Measurements from ENCODE around the gene DRAM1.

The DRAM1 gene

GRCh38 chr12:101957252-101957959, 80.0 kb downstream of the DRAM1 start:
- no peaks in the 10 kb centered on the region for H3K4me1 ChIP-seq (ENCODE audit: low read length)
- H3K4me3 ChIP-seq (ENCODE audit: low read length): no peak overlapping the region
- no peak overlapping the region for H2AFZ ChIP-seq (ENCODE audit: low read depth, low read length)
- peaks cover 4% of the 10 kb centered on the region; the same call in 1 of the 2 replicates for H4K20me1 ChIP-seq (ENCODE audit: insufficient read depth, low read length)
- no peak overlapping the region for H3K9ac ChIP-seq (ENCODE audit: low read length)
- no peak overlapping the region for H3K27ac ChIP-seq (ENCODE audit: low read length)
- H3K79me2 ChIP-seq (ENCODE audit: low read length): peaks cover 37% of the 10 kb centered on the region
- no peaks in the 10 kb centered on the region for H3K27me3 ChIP-seq (ENCODE audit: low read depth, low read length)
- 0 out of 2 replicates have a peak, but pooled peaks cover 4% of the 10 kb centered on the region for H3K9me3 ChIP-seq (ENCODE audit: insufficient read depth, low read length)
- H3K36me3 ChIP-seq (replicated peaks; ENCODE audit: low read depth, low read length): peaks cover 80% of the 10 kb centered on the region
- TF ChIP-seq EZH2phosphoT487 (IDR thresholded peaks at IDR 0.05; ENCODE audit: low read depth) (no peak), CTCF (IDR thresholded peaks at IDR 0.05; ENCODE audit: low read depth, low read length) (no peak)
- H3K4me2 ChIP-seq (ENCODE audit: low read length): no peak overlapping the region

- Histone ChIP-seq H3K36me3 (replicated peaks; ENCODE audit: low read depth, low read length) (peaks cover 77% of the 10 kb centered on the region), H3K4me2 (ENCODE audit: low read length) (no peak overlapping the region), H3K4me1 (ENCODE audit: low read length) (no peaks in the 10 kb centered on the region), H4K20me1 (ENCODE audit: insufficient read depth, low read length) (peaks cover 21% of the 10 kb centered on the region), H3K79me2 (ENCODE audit: low read length) (peaks cover 37% of the 10 kb centered on the region), H3K9me3 (ENCODE audit: insufficient read depth, low read length) (0 out of 2 replicates have a peak, but pooled peaks cover 4% of the 10 kb centered on the region), H3K27ac (ENCODE audit: low read length) (no peak overlapping the region), H2AFZ (ENCODE audit: low read depth, low read length) (no peak overlapping the region), H3K9ac (ENCODE audit: low read length) (no peak overlapping the region), H3K4me3 (ENCODE audit: low read length) (no peak overlapping the region), H3K27me3 (ENCODE audit: low read depth, low read length) (no peaks in the 10 kb centered on the region)
- TF ChIP-seq CTCF (IDR thresholded peaks at IDR 0.05; ENCODE audit: low read depth, low read length) (no peak), EZH2phosphoT487 (IDR thresholded peaks at IDR 0.05; ENCODE audit: low read depth) (no peak)
These were observed 82.2 kb downstream of the DRAM1 start for GRCh38 chr12:101959607-101960006.

- Histone ChIP-seq H3K36me3 (replicated peaks; ENCODE audit: low read depth, low read length) (peaks cover 57% of the 10 kb centered on the region), H3K9ac (ENCODE audit: low read length) (no peak overlapping the region), H2AFZ (ENCODE audit: low read depth, low read length) (no peak overlapping the region), H4K20me1 (ENCODE audit: insufficient read depth, low read length) (peaks cover 17% of the 10 kb centered on the region), H3K27me3 (ENCODE audit: low read depth, low read length) (no peaks in the 10 kb centered on the region), H3K9me3 (ENCODE audit: insufficient read depth, low read length) (0 out of 2 replicates have a peak, but pooled peaks cover 4% of the 10 kb centered on the region), H3K79me2 (ENCODE audit: low read length) (peaks cover 17% of the 10 kb centered on the region; the same call in 1 of the 2 replicates), H3K27ac (ENCODE audit: low read length) (no peak overlapping the region), H3K4me2 (ENCODE audit: low read length) (no peak overlapping the region), H3K4me3 (ENCODE audit: low read length) (no peak overlapping the region), H3K4me1 (ENCODE audit: low read length) (peaks cover 3% of the 10 kb centered on the region; the same call in 1 of the 2 replicates)
- TF ChIP-seq CTCF (IDR thresholded peaks at IDR 0.05; ENCODE audit: low read depth, low read length) (no peak), EZH2phosphoT487 (IDR thresholded peaks at IDR 0.05; ENCODE audit: low read depth) (no peak)
These were observed 85.1 kb downstream of the DRAM1 start for GRCh38 chr12:101962486-101962885.

- no peak overlapping the region for H2AFZ ChIP-seq (ENCODE audit: low read depth, low read length)
- H3K4me1 ChIP-seq (ENCODE audit: low read length): peaks cover 3% of the 10 kb centered on the region; the same call in 1 of the 2 replicates
- 0 out of 2 replicates have a peak, but pooled peaks cover 2% of the 10 kb centered on the region for H3K9me3 ChIP-seq (ENCODE audit: insufficient read depth, low read length)
- peaks cover 6% of the 10 kb centered on the region; the same call in 1 of the 2 replicates for H3K79me2 ChIP-seq (ENCODE audit: low read length)
- TF ChIP-seq CTCF (IDR thresholded peaks at IDR 0.05; ENCODE audit: low read depth, low read length): no peak
- TF ChIP-seq EZH2phosphoT487 (IDR thresholded peaks at IDR 0.05; ENCODE audit: low read depth): no peak
- H3K4me3 ChIP-seq (ENCODE audit: low read length): no peak overlapping the region
- H4K20me1 ChIP-seq (ENCODE audit: insufficient read depth, low read length): peaks cover 17% of the 10 kb centered on the region
- no peak overlapping the region for H3K4me2 ChIP-seq (ENCODE audit: low read length)
- H3K27ac ChIP-seq (ENCODE audit: low read length): no peak overlapping the region
- H3K9ac ChIP-seq (ENCODE audit: low read length): no peak overlapping the region
- H3K36me3 ChIP-seq (replicated peaks; ENCODE audit: low read depth, low read length): peaks cover 55% of the 10 kb centered on the region
- H3K27me3 ChIP-seq (ENCODE audit: low read depth, low read length): no peaks in the 10 kb centered on the region
These were observed 86.3 kb downstream of the DRAM1 start for GRCh38 chr12:101963697-101964096.
